Measurements from ENCODE around the gene HDAC1.

GRCh38 chr1:32272557-32273390 lies 19.1 kb upstream of the HDAC1 start:
- TF ChIP-seq CTCF (IDR thresholded peaks at IDR 0.05) = no peak
- TF ChIP-seq GABPA (IDR thresholded peaks at IDR 0.05; ENCODE audit: low read depth) = no peak
- no peak for TF ChIP-seq TAF1 (IDR thresholded peaks at IDR 0.05; ENCODE audit: borderline replicate concordance, low read depth, low read length)
- TF ChIP-seq FOXJ3 (CRISPR knock-in tag; IDR thresholded peaks at IDR 0.05) = no peak
- no peak for TF ChIP-seq MAX (IDR thresholded peaks at IDR 0.05; ENCODE audit: low read depth)
- no peak for TF ChIP-seq EP300 (IDR thresholded peaks at IDR 0.05; ENCODE audit: borderline replicate concordance in 1 of 2, low read depth in 1 of 2, low read length in 1 of 2)
- no peak for TF ChIP-seq TCF12 (IDR thresholded peaks at IDR 0.05)
- TF ChIP-seq PBX3 (IDR thresholded peaks at IDR 0.05) = no peak
- TF ChIP-seq USF2 (IDR thresholded peaks at IDR 0.05; ENCODE audit: borderline replicate concordance, low read depth, low read length) = no peak
- no peak for TF ChIP-seq IRF3 (IDR thresholded peaks at IDR 0.05; ENCODE audit: low read depth, low read length)
- no peak for TF ChIP-seq RCOR1 (IDR thresholded peaks at IDR 0.05; ENCODE audit: low read length)
- TF ChIP-seq JUND (IDR thresholded peaks at IDR 0.05) = no peak
- TF ChIP-seq NRF1 (IDR thresholded peaks at IDR 0.05; ENCODE audit: low read depth, low read length) = no peak
- TF ChIP-seq MXI1 (IDR thresholded peaks at IDR 0.05; ENCODE audit: low read depth, low read length) = no peak
